NB4 (cell line): Measurements from ENCODE around the gene WDR44.

Source experiments
- DNase-seq: peaks from one replicate; pipeline ENCODE4 v3.0.0; 2010; ENCODE audit warnings: low read depth
- H3K4me3 ChIP-seq: one replicate; pipeline ENCODE4 v1.5.1; 2011; ENCODE audit warnings: mild to moderate bottlenecking, low read depth, low read length, moderate library complexity
- CTCF ChIP-seq: IDR thresholded peaks from one replicate; pipeline ENCODE4 v1.5.1; 2012; ENCODE audit warnings: low read depth, low read length
- MYC ChIP-seq: IDR thresholded peaks from 2 replicates; pipeline ENCODE4 v1.6.1; 2011; ENCODE audit warnings: low read depth, low read length
- POLR2A ChIP-seq: IDR thresholded peaks from 2 replicates; pipeline ENCODE4 v1.6.1; 2011; ENCODE audit warnings: mild to moderate bottlenecking; ENCODE audit not compliant: insufficient read length; ENCODE audit errors: extremely low read depth
- TF ChIP-seq, protein P1 (sequence below): IDR thresholded peaks from 2 replicates; pipeline ENCODE4 v1.6.1; 2011; ENCODE audit warnings: low read depth, low read length

WDR44 gene

DNA sequence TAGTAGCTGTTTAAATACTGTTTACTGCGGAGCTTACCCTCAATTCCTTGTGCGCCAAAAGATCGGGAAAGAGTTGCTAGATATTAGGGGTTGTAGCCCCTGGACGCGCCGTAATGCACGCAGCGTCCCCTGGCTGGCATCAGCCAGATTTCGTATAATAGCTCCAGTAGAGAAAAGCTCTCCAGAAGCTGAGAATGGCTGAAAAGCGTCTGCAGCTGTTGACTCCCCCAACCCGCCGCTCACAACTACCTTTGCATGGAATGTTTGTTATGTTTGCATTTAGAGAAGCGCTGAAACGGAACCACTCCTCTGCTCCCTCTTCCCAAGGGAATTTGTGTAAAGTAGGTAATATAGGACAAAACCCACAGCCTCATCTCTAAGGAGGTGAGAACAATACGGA lies 153.4 kb downstream of the WDR44 start:
- H3K4me3 ChIP-seq: no peak overlapping the region
- TF ChIP-seq, protein P1, sequence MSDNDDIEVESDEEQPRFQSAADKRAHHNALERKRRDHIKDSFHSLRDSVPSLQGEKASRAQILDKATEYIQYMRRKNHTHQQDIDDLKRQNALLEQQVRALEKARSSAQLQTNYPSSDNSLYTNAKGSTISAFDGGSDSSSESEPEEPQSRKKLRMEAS: no peak
- TF ChIP-seq MYC (no peak), CTCF (no peak), POLR2A (no peak)
- no peak for DNase-seq
